GM21390 (cell line): Measurements from ENCODE around the gene VSNL1.

Source experiments
- ATAC-seq: cut with Tn5 transposase; IDR thresholded peaks from one replicate; pipeline ENCODE4 v1.9.1; 2021; ENCODE audit not compliant: unreplicated experiment

VSNL1 gene

DNA sequence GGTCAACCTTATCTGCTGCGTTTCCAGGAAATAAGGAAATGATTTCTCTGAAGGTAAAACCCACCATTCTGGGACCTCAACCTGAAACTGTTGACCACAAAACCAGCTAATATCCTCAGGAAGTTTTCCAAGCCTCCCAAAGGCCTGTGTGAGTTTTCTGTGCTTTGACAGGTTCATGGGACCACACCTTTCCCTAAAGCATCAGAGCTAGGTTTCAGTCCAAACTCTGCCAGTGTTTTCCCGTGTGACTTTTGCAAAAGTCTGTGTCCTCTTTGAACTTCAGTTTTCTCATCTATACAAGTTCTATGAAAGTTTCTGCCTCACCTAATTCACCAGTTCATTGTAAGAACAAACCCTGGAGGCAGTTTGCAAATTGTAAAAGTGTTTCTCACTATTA lies 39.8 kb downstream of the VSNL1 start:
- no peak for ATAC-seq

DNA sequence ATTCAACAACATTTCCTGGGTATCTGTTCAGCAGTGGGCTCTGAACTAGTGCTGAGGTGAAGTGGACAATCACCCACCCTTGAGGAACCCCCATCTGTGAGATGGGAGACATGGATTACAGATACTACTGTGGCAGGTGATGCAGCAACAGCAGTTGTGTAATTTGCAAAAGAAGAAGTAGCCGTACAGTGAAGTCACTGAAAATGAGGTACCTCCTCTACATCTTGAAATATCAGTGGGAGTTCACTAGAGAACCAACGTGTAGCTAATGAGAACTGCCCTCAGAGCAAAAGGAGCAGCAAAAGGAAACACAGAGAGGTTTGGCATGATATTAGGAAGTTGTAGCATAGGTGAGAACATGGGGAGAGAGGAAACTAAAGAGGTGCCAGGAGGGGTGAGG lies 41.3 kb downstream of the VSNL1 start:
- ATAC-seq: no peak

DNA sequence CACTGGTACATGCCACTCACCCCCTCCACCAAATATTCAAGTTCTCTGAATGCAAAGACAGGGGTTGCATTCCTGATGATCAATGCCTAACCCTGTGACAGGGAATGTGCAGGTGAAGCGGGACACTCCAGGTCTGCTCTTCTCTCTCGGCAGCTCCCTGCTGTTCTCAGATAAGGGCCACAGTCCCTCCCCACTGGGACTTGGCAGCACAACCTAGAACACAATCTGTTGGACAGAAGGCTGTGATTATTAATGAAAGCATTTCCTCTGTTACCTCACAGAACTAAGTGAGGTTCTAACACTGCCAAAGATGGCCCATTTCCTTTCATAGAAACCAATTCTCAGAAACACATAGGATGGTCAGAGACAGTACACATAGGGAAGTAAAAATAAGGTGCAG lies 42.7 kb downstream of the VSNL1 start:
- no peak for ATAC-seq

DNA sequence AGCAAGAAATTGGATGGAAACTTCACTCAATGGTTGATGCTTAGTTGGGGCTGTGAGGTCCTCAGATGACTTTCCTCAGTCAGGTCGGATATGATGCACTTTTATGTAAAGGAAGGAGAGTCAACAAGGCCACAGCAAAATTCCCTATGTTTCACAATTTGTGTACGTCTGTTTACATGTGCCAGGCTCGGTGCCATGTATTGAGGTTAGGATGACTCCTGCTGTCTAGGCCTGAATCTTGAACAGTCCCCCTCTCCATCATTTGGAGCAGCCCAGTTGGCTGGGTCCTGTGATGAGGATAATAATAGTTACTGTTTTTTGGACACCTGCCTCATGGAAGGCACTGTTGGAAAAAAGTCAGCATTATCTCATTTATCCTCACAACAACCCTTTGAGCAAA lies 43.1 kb downstream of the VSNL1 start:
- ATAC-seq: no peak

DNA sequence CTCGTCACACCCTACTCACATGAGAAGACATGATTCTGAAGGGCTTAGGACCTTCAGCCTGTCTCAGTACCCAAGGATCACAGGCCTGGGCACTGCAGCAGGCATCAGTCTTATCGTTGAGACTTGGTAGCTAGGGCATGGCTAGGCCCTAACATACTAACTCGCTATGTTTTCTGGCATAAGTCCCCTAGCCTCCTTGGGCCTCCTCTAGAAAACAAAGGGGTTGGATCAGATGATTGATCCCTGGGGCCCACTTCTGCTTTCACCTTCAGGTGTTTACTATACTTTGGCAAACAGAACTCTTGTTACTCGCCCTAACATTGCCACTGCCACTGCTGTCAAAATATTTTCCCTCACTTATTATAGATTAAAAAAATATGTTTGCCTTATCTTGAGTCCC lies 44.2 kb downstream of the VSNL1 start:
- ATAC-seq: no peak

DNA sequence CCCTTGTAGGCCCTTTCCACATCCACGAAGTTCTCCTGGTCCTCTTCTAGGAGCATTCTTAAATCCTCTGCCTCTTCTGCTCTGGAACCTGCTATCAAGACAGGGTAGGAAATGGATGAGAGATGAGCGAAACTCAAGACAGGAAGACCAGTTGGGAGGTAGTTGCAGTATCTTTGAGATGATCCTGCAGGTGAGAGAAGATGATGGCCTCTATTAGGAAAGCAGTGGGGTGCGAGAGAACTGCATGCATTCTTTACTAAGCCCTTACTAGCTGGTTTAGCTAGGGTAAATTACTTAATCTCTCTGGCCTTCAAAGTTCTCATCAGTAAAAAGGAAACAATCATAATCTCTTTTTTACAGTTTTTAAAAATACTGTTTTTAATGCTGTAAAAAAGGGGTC lies 47.0 kb downstream of the VSNL1 start:
- ATAC-seq: no peak

DNA sequence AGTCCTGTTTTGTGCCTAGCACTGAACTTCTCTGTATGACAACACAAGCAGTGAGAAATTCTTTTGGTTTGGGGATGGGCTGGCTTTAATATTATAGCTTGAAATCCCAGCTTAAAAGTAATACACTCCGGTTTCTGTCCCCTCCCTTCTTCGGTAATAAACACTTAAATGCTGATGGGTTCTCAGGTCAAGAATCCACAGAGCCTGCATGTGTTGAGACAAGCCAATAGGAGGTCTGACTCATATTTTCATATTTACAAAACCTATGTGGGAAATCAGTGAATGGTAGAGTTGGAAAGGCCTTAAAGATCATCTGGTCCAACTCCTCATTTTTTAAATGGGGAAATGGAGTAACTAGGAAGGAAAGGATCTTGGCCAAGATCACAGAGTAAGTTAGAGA lies 47.5 kb downstream of the VSNL1 start:
- ATAC-seq: no peak

DNA sequence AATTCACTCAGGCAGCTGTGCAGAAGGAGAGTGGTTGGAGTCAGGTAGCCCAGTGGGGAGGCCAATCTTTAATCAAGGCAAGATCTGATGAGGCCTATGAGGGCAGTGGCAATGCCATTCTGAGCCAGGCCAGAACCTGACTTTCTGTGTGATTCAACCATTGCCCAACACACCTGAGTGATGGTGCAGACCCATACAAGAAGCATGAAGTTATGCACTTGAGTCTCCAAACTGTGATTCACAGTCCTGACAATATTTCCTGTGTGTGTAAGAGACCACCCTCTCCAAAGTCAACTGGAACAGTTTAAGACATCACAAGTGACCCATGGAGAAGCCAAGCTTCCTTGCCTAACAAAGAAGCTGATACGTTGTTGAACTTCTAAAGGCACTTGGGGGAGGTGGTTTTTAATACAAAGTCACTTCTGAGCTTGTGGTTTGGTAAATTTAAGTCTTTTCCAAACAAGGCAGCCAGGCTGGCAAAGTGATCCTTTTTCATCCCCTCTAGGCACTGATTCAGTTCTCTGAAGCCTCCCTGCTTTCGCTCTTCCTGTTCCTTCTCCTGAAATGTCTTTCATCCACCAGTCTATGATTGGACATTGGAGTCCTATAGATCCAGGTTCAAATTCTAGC lies 49.0 kb downstream of the VSNL1 start:
- ATAC-seq: no peak

DNA sequence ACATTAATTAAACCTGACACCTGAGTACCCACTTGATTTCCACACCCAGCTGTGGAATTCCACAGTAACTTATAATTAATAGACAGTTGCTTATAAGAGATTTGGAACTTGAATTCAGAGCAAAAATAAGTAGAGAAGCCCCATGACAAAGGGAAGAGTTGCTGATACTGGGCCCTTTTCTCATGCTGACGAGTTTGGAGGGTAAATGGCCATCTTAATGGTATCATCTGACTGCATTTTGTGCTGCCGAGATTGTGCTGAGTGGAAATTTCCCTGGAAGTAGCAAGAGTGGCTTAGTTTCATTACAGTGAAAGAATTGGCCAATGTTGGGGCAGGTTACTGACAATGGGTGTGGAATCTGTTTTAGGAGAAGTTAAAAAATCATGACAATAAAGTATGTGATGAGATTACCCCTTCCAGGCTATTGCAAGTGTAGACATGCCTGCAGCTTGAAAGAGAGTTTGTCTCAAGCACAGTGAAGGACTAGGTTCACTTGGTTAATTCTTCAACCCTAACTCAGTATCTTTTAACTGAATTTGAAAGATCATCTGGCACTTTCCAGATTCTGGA lies 49.9 kb downstream of the VSNL1 start:
- no peak for ATAC-seq

DNA sequence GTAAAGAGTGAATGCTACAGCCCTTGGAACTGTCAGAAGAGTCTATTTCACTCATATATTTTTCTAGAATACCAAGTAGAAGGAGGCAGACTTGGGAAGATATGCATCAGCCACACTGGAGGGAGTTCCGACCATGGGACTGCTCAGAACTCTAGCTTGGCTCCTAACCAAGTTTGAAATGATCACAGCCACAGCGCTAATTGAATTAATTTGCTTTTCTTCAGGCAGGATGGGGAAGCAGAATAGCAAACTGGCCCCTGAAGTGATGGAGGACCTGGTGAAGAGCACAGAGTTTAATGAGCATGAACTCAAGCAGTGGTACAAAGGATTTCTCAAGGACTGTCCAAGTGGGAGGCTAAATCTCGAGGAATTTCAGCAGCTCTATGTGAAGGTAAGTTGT lies 51.4 kb downstream of the VSNL1 start:
- ATAC-seq: no peak

DNA sequence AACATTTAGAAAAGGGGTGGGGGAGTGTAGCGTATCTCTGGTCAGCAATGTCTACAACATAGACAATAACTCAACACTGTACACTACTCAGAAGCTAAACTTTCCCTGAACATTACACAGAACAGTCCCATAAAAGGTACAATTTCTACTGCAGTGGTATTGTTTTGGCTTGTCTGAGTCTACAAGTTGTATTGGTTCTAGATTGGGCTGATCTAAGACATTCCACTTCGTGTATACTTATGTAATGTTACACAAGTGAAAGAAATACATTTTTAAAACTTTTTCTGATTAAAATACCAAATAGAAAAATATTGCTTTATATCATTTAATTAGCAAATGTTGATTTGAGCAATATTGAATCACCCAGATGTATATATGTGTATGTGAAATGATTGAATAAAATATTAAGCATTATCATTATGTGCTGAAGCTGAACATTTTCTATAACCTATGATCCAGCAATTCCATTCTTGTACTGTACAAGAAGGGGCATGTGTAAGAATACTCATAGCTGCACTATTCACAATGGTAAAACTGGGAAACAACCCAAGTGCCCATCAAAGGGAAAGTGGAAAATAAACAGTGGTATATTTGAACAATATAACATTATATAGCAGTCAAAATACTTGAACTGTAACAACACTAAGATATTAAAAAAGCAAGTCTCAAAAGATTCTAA lies 52.4 kb downstream of the VSNL1 start:
- ATAC-seq: no peak

DNA sequence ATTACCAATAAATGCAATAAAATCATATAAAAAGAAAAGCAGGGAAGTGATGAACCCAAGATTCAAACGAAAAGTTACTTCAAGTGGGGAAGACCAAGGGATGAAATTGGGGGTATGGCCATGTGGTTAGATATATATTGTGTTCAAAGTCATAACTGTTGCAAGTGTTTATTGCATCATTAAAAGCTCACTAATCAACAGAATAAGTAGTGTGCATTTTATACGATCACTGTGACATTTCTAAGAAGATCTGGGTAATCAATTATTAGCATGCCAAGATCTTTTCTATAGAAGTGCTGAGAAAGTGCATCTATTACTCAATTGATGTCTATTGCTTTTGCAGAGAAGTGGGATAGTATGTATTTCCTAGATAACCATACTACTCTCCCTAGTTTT lies 52.9 kb downstream of the VSNL1 start:
- no peak for ATAC-seq

DNA sequence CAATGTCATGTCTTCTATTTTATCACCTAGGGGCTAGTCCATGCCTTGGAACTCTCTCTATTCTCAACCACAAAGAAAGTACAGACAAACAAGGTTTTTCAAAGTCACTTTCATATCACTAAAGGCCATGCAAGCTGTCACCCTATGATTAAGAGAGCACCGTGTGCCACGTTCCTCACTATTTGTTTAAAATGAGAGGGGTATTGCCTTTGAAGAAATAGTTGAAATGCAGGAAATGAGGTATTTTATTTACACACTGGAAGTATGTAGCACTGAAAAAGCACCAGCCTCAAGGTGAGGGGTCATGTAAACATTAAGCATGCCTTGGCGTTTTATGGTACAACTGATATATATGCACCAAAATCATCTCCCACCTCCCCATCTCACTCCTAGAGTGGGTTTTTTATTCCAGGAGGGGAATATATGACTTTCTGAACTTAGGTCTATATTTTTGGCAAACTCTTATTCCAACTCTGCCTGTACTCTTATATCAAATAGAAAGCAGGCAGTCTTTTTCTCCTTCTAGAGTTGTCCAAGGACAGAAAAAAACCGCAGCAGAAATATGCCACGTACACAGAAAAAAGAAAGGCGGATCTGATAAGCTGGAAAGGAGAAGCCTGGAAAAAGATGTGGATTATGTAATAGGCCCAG lies 53.5 kb downstream of the VSNL1 start:
- no peak for ATAC-seq

DNA sequence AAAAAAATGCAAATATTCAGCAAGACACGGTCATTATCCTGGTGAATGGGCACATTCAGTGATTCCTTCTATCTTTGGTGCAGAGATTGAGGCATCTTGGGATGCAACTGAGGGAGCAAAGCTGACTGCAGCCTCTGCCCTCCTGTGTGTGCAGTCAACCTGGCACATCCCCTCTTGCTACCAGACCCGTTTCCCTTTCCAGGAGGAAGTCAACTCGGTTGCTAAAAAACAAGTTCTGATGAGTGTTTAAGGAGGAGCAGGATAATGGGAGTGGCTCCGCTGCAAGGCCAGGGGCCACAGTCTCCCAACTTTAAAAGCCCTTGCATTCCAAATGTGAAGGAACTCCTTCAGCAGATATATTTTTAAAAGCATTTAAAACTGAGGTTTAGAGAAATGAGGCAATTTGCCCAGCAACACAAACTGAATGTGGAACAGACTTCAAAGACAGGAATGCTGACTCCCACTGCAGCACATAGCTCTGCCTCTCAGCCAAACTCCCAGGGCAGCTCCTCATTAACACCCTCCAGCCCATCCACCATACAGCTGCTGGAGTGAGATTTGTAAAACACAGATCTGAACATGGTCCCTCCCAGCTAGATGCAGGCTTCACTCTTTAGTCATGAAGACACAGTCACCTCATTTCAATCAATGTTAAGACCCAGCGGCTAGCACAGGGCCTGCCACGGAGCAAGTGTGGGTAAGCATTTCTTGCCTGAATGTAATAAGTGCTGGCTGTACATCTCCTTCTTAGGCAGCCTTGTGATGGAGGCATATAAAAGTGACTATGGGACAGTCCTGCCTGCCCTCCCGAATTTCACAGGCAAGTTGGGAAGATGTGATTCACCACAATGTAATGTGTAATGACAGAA lies 54.3 kb downstream of the VSNL1 start:
- ATAC-seq: no peak

DNA sequence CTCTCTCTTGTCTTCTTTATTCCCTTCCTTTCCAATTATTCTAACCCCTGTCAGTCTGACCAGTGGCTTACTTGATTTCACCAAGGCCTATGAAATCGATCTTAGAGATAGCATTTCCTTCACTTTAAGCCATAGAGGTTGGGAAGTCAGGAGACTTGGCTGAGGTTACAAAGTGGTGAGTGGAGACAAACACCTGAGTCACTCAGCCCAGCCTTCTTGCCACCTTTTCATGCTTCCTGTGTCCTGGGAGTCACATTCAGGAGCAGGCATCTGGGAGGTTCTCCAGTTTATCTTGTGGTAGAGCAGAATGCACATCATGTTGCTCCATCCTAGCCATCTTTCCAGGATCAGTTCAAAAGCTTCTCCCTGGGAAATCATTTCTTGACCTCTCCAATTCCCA lies 59.1 kb downstream of the VSNL1 start:
- ATAC-seq: no peak

DNA sequence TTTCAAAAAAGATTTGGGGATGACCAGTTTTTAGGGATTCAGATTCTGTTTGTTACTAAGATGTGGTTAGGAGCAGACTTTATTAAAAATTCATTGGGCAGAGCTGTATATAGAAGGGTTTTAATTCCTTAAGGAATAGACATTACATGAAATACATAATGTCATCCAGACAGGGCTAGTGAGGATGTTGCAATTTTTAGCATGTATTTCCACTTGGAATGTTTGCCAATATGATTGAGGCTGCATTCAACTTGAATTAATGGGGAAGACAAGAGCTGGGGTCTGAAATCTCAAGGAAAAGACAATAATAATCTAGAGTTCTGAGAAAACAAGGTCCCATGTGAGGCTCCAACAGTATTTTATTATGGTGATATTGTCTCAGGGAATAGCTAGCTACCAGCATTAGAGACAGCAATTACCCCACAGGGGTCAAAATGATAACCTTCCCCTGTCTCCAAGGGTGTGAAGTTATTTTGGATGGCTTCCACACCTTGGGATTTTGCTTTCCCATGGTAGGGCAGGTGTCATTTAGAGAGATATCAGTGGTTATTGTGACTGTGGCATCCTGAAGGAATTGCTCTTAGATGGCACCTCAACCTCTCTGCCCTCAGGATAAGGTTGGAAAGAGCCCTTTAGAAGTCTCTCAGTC lies 60.2 kb downstream of the VSNL1 start:
- ATAC-seq: no peak

DNA sequence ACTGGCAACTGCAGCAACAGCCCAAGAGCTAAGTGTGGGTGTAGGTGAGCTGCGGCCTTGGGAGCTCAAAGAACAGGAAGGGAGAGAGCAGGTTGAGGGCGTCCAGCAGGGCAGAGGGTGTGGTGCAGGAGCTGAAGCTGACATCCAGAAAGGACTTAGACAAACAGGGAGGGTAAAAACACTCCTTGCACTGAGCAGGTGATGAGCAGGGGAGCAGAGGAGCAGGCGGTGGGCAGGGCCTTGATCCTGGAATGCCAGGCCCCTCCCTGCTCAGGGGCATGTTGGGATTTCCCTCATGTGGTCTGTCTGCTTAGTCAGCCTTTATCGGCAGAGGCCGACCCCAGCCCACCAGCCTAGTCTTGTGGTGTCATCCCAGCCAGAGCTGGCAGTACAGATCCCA lies 63.6 kb downstream of the VSNL1 start:
- no peak for ATAC-seq

DNA sequence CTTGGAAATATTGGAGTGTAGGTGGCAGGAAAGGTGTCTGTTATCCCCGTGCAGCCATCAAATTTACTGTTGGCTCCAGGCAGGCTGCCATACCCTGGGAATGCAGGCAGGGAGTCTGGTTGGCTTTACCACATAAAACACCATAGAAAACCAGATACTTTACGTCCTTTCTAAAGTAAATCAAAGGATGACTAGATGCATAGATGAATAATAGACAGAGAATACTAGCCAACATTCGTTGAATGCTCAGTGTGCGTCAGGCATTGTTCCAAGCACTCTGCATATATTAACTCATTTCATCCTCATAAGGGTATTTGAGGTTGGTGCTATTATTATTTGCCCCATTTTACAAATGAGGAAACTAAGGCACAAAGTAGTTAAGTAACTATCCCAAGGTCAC lies 65.2 kb downstream of the VSNL1 start:
- no peak for ATAC-seq

DNA sequence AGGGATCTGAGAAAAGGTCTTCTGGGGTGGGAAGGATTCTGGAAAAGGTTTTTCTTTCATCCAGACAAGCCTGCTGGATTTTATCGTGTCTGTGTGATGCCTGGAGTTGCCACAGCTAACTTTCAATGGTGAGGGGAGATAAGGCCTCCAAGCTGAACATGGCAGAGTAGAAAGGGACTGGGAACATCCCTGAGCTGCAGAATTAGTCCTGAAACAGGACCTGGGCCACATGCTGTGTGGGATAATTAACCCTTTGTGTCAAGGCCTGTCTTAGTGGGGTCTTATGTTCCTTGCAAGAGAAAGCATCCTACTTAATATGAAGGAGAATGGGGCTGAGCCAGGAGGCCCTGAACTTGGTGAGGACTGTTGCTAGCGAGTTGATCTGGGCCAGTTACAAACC lies 66.4 kb downstream of the VSNL1 start:
- ATAC-seq: no peak

DNA sequence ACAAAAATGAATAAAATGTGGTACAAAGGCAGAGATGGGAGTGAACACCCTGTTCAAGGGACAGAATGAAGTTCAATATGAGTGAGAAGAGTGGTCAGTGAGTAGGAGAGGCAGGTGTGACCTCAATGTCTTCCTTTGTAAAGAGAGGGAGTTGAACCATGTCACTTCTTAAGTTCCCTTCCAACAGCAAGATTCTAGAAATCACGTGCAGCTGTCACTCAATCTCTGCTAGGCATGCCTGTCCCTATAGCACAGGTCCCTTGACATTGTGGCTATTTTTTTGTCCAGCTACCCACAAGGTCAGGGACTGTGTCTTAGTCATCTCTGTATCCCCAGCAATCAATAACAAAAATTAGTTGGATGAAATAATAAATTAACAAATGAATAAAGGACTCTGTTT lies 66.9 kb downstream of the VSNL1 start:
- ATAC-seq: no peak

DNA sequence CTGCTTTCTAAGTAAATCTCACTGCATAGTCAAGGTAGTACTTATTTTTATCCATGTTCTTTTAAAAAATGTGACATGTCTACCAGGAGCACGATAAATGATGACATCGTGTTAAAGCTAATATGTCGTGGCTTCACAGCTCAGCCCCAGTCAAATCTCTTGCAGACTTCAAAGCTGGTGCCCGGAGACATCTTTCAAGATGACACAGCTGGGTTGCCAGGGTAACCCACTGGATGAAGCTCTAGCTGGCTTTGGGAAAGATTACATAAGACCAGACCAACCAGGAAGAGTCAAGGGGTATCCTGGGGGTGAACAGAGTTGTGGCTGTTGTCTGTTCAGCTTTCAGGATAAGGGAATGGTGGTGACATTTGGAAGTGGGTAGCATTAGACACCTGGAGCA lies 67.8 kb downstream of the VSNL1 start:
- ATAC-seq: no peak
